Measurements from ENCODE around the gene LRP1B.

LRP1B gene

GRCh38 chr2:142037744-142038143, 93.1 kb downstream of the LRP1B start:
- no peak for DNase-seq

GRCh38 chr2:142037066-142037465, 93.8 kb downstream of the LRP1B start:
- no peak for DNase-seq

- DNase-seq, result no peak
These were observed 97.4 kb downstream of the LRP1B start for GRCh38 chr2:142033393-142033792.

GRCh38 chr2:142031656-142032055, 99.2 kb downstream of the LRP1B start:
- no peak for DNase-seq

- no peak for DNase-seq
These were observed 100.1 kb downstream of the LRP1B start for GRCh38 chr2:142030735-142031134.

- no peak for DNase-seq
These were observed 100.8 kb downstream of the LRP1B start for GRCh38 chr2:142029974-142030373.

- DNase-seq, result no peak
These were observed 105.4 kb downstream of the LRP1B start for GRCh38 chr2:142025394-142025793.

GRCh38 chr2:142020368-142020767, 110.4 kb downstream of the LRP1B start:
- DNase-seq, result no peak

- DNase-seq, result no peak
These were observed 116.3 kb downstream of the LRP1B start for GRCh38 chr2:142014536-142014935.

GRCh38 chr2:142012797-142013196, 118.0 kb downstream of the LRP1B start:
- DNase-seq, result no peak

- no peak for DNase-seq
These were observed 120.1 kb downstream of the LRP1B start for GRCh38 chr2:142010477-142011270.

GRCh38 chr2:142008135-142008744, 122.6 kb downstream of the LRP1B start:
- DNase-seq, result no peak

- no peak for DNase-seq
These were observed 136.8 kb downstream of the LRP1B start for GRCh38 chr2:141994066-141994465.

GRCh38 chr2:141992695-141993094, 138.1 kb downstream of the LRP1B start:
- no peak for DNase-seq

GRCh38 chr2:141968433-141968832, 162.4 kb downstream of the LRP1B start:
- DNase-seq, result no peak

- no peak for DNase-seq
These were observed 162.8 kb downstream of the LRP1B start for GRCh38 chr2:141967980-141968379.

GRCh38 chr2:141967503-141967902, 163.3 kb downstream of the LRP1B start:
- DNase-seq, result no peak

GRCh38 chr2:141959941-141960340, 170.9 kb downstream of the LRP1B start:
- DNase-seq, result no peak

- no peak for DNase-seq
These were observed 171.8 kb downstream of the LRP1B start for GRCh38 chr2:141959016-141959415.

- DNase-seq, result no peak
These were observed 172.9 kb downstream of the LRP1B start for GRCh38 chr2:141957827-141958450.

GRCh38 chr2:141957321-141957720, 173.5 kb downstream of the LRP1B start:
- no peak for DNase-seq

GRCh38 chr2:141947396-141948114, 183.3 kb downstream of the LRP1B start:
- DNase-seq, result no peak

GRCh38 chr2:141946016-141946415, 184.8 kb downstream of the LRP1B start:
- DNase-seq, result no peak
